Smooth muscle cell of the umbilical artery (primary cell): Measurements from ENCODE around the gene NUPR2. TPM values are rescaled to one million over a fixed set of nuclear protein-coding genes. Genes with fewer than 3 reads are reported as not detected.

ENCODE experiments used
- total RNA-seq: library from RNA; depleted of rRNA; stranded (reverse); fragments of >200 nt; gene quantifications from 2 replicates; pipeline ENCODE4 v1.2.3, GENCODE V29; 2014

NUPR2 gene, protein sequence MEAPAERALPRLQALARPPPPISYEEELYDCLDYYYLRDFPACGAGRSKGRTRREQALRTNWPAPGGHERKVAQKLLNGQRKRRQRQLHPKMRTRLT
- not detected in 2 replicates for total RNA-seq

DNA sequence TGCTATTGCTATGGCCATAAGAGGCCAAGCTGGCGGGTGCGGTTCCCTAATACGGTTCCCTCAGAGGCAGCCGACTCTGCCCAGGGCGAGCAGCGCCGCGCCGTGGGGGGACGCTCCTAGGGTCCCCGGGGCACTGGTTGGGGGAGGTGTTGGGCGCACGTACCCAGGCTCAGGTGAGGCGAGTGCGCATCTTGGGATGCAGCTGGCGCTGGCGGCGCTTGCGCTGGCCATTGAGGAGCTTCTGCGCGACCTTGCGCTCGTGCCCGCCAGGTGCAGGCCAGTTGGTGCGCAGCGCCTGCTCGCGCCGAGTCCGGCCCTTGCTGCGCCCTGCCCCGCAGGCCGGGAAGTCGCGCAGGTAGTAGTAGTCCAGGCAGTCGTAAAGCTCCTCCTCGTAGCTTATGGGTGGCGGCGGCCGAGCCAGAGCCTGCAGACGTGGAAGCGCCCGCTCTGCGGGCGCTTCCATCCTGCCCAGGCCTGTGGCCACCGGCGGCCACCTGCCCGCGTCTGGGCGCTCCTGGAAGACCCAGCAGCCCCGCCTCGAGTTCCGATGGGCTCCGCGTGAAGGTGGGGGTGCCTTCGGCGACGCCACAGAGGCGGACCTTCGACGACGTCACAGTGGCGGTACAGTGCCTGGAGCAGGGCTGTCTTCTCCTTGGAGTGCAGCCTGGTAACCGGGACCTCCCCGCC lies at the start of gene NUPR2:
Gene NUPR2, minus strand, starts transcription at position 566 of the 687 bp plus-strand sequence. Its CDS starts 103 bp downstream, at position 463.

DNA sequence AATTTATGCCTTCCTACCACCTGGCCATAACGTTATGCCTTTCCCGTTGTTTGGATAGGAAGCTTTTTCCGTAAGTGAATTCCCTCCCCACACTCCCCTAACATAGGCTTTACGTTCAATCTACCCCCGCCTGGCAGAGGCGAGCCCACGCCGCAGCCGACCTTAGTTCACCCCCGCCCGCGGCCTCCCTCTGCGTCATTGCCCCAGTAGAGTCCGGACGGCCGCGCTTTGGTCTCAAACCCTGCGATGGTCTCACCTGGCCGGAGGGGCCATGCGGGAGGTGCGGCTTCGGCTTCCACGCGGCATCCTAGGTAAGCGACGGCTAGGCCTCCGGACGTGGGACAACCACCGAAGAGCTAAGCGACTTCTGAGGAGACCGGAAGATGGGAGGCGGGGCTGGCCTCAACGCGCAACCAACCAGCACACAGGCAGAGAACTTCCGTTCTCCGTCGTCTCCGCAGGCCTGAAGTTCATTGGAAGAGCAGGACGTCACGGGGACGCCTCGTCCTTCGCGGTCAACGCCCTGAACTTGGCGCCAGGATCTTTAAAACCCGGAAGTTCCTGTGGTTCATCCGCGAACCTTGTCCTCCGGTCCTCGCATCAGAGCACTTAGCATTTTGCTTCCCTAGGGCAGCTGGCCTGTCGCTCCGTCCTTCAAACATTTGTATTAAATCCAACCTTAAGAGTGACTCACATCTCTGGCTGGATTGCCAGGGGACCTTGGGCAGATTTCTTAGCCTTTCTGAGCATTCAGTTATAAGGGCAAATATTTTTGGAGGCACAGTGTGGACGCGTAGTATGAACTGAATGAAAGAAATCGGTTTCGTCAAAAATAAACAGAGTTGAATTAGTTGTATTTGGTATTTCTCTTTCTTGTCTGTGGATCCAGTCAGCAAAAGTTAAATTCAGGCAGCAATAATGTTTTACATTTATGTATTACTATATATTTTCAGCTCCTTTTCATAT lies 9.8 kb downstream of the NUPR2 start, which contains the start of gene CHCHD2:
Gene CHCHD2, minus strand, starts transcription at position 369 of the 966 bp plus-strand sequence. Its CDS starts 63 bp downstream, at position 306.

DNA sequence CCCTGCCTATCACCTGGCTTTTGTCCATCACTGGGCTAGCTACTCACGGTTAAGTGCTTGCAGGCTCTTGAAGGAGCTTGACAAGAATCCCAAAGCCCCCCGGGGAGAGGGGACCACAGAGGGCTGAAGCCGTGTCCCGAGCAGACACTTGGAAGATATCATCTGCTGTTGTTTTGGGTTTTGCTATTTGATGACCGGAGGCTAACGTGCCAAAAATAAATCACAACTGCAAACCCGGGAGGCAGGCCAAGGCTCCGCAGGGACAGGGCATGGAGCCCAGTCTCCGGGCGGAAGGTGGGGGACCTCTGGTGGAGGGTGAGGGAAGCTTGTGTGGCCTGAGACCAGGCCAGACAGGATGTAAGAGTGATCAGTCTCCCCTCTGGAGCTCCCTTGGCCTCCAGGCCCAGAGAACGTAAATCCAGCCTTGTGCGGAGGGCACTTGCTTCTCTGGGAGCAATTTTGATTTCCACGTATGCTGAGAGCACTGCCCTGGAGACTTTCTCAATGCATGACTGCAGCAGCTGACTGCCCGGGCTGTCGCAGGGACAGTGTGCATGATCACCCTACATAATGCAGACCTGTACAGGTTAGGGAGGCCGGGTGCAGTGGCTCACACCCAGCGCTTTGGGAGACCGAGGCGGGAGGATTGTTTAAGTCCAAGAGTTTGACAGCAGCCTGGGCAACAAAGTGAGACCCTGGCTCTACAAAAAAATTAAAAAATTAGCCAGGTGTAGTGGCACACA lies 23.3 kb downstream of the NUPR2 start, which contains the start of gene PHKG1:
Gene PHKG1, minus strand, starts transcription at position 164 of the 743 bp plus-strand sequence. CDS start 4,011 bp downstream, outside the sequence.

Other genes with a start within 250 kb of the NUPR2 start
- 1.9 and 4.2 TPM in 2 replicates for gene ZNF713, start 229.0 kb downstream of the NUPR2 start, total RNA-seq
- 6.9 and 10.7 TPM in 2 replicates for gene MRPS17, start 164.5 kb downstream of the NUPR2 start, total RNA-seq
- gene NIPSNAP2, start 151.8 kb downstream of the NUPR2 start, total RNA-seq, result 34.4 and 34.7 TPM in 2 replicates
- 66.0 and 132 TPM in 2 replicates for gene PSPH, start 65.0 kb downstream of the NUPR2 start, total RNA-seq
- 196 and 215 TPM in 2 replicates for gene CCT6A, start 64.7 kb downstream of the NUPR2 start, total RNA-seq
- gene SUMF2, start 52.1 kb downstream of the NUPR2 start, total RNA-seq, result 174 and 227 TPM in 2 replicates
- gene PHKG1, start 23.5 kb downstream of the NUPR2 start, total RNA-seq, result under 0.01 and 0.46 TPM in 2 replicates
- gene CHCHD2, start 9.9 kb downstream of the NUPR2 start, total RNA-seq, result 197 and 391 TPM in 2 replicates